GM12872 (cell line): Measurements from ENCODE around the gene MMD.

Experiments used
- TF ChIP-seq, protein P1 (sequence below): IDR thresholded peaks from 3 replicates; pipeline ENCODE4 v1.5.1; 2011; ENCODE audit warnings: low read depth, mild to moderate bottlenecking, low read length, moderate library complexity; ENCODE audit not compliant: insufficient read depth

The MMD gene

DNA sequence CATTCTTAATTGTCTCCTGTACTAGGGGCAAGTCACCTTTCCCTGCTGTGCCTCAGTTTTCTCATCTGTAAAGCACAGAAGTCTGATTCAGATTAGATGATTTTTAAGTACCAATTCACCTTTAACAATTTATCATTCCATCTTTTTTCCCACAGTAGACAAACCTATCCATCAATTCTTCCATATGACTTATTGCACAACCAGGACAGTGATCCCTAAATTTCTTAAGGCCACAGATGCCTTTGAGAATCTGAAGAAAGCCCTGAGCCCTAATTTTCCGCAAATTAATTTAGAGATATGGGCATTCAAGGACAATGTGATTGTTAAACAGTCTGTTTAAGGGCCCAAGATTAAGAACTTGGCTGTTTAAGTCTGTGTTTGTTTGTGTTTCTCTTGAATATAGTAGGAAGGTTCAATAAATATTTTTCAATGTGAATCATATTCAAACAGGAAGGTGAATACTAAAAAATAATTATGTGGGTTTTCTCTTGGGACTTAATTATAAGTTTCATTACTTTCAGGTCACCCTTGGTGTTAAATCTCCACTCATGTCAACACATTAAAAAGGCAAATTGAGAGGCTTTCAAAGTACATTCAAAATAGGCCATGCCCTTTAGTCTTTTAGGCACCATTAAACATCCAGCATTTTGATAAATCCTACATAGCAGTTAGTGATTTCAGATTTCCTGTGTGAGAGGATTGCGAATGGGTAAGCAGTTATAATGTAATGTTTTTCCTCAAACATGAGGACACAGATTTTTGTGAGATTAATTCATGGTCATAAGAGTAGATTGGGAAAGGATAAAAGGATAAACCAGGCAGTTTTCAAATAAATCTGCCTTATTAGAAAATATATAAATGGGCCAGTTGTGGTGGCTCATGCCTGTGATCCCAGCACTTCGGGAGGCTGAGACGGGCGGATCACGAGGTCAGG, 34.9 kb upstream of the MMD start:
- TF ChIP-seq, protein P1, sequence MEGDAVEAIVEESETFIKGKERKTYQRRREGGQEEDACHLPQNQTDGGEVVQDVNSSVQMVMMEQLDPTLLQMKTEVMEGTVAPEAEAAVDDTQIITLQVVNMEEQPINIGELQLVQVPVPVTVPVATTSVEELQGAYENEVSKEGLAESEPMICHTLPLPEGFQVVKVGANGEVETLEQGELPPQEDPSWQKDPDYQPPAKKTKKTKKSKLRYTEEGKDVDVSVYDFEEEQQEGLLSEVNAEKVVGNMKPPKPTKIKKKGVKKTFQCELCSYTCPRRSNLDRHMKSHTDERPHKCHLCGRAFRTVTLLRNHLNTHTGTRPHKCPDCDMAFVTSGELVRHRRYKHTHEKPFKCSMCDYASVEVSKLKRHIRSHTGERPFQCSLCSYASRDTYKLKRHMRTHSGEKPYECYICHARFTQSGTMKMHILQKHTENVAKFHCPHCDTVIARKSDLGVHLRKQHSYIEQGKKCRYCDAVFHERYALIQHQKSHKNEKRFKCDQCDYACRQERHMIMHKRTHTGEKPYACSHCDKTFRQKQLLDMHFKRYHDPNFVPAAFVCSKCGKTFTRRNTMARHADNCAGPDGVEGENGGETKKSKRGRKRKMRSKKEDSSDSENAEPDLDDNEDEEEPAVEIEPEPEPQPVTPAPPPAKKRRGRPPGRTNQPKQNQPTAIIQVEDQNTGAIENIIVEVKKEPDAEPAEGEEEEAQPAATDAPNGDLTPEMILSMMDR, result no peak

DNA sequence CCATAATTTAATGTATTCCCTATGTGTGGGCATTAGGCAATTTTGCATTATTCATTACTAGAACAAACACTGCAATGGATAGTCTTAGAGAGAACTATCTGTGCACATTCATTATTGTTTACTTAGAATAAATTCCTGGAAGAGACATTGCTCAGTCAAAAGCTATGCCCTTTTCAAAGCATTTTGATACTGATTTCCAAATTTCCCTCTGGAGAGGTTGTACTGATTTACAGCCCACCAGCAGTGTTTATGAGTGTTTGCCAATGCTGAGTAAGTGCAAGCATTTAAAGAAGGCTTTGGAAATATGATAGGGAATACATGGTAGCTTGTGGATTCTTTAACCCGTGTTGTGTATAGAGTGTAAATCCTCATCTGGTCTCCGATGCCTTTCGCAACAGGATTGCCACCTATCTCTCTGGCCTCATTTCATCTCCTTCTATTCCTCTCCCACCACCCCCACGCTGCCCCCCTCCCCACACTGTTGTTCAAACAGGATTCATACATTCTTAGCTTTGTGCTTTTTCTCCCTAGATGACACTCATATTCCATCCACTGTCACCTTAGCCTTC, 33.4 kb upstream of the MMD start:
- TF ChIP-seq, protein P1, result no peak

DNA sequence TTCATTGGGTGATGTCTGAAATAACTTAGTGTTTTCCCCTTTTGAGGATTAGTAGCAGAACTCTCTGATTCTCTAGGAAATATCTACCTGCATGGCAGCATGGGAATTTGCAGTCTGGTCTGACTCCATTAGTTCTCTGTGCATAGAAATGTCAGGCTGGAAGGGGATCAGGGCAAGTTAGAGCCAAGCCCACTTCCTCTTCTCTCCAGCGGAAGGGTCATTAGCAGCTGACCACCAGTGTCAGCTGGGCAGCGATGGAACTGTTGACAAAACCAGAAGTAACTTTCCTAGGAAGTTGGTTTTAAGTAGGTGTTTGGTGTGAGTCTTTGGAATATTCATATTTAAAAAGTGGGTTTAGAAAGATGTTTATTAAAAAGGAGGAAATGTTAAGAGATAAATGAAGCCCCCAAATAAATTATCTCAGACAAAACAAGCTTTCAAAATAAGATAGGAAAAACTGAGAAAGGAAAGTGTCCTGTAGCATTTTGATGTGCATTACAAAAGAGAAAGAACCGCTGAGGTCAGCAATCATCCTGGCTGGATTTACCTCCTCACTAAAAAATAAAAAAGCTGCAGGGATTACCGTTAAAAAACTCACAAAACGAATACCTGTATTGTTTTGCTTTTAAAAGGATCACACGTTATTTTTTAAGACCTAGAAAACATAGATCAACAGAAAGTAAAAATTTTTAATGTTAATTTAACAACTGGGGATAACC, 32.4 kb upstream of the MMD start:
- TF ChIP-seq, protein P1, result no peak

DNA sequence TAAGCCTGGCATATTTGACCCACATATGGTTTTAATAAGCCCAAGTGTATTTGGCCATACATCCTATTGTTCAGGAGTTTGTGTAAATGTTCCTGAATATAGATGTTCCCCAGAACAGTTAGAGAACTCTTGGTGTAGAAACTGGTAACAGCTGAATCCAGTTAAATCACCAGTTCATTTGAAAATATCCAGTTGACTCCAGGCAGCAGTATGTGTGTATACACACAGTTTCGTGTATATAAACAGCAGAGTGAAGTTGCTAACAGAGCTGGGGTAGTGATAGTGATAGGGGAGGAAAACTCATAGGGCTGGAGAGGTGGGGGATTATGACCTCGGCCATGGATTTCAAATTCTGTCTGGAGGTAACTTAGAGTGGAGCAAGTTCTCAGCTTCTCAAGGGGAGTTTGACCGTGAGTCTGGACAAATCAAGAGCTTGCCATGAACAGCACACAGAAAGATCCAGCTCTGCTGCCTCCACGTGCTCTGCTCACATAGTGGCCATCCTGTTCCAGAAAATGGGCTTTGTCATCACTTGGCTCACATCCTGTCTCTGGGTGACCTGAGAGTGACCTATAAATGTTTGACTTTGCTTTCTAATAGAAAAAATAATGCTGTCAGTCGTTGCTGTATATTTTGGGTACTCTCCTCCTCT, 30.6 kb upstream of the MMD start:
- TF ChIP-seq, protein P1, result no peak

DNA sequence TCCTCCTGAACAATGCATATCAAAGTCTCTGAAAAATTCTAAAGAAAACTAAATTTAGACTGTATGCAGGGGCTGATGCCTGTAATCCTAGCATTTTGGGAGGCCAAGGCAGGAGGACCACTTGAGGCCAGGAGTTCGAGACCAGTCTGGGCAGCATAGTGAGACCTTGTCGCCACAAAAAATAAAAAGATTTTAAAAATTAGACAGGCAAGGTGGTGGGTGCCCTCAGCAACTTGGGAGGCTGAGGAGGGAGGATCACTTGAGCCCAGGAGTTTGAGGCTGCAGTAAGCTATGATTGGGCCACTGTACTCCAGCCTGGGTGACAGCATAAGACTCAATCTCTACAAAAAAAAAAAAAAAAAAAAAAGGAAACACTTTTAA, 30.1 kb upstream of the MMD start:
- TF ChIP-seq, protein P1, result no peak

DNA sequence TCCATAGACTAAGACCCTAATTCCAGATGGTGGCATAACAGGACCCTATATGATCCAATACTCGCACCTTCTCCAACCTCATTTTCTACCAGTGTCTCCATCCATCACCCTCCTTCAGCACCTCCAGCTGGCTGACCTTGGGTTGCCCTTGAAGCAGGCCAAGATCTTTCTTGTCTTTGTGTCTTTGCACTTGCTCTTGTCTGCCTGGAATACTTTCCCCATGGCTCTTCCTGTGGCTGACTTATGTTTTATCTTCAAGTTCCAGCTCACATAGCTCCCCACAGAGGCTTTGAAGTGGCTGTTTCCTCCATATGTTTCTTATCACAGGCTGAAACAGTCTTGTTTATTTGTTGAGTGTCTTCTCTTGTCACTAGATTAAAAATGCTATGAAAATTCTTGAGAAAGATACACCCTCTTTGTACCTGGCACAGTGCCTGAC, 29.6 kb upstream of the MMD start:
- TF ChIP-seq, protein P1, result no peak

DNA sequence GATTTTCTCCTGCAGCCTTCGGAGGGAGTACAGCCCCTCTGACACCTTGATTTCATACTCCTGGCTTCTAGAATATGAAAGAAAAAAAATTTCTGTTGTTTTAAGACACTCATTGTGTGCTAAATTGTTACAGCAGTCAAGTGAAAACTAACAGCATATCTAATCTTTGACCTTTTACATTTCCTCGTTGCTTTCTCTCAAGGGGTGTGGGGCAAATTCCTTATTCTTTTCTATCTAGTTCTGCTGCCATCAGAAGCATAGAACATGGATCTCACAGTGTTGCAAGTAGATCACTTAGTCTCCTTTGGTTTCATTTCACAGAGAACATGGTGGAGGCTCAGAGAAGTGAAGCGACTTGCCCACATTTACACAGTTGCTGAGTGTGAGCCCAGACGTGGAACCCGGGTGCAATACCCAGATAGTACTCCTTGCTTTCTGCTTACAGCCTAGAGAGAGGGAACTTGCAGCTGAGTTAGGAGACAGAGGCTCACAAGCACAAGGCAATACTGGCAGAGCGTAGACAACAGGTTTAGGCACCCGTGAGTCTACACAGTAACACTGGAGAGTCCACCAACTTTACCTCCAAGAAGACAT, 28.7 kb upstream of the MMD start:
- TF ChIP-seq, protein P1, result no peak
